Measurements from ENCODE around the gene MGRN1. TPM values are rescaled to one million over a fixed set of nuclear protein-coding genes. Genes with fewer than 3 reads are reported as not detected.

The MGRN1 gene
- polyA plus RNA-seq, 1 donor from 2014 or later = 35.9 TPM

- no peak overlapping the region for H3K4me2 ChIP-seq (ENCODE audit: low read length)
- H3K4me3 ChIP-seq (ENCODE audit: low read length) = no peak overlapping the region
- no peaks in the 10 kb centered on the region for H4K20me1 ChIP-seq (ENCODE audit: insufficient read depth)
- no peaks in the 10 kb centered on the region for H3F3A ChIP-seq (ENCODE audit: insufficient read depth, low read length, poor library complexity, severe bottlenecking)
- no peak overlapping the region for H3K27ac ChIP-seq (ENCODE audit: low read length)
- H3K9me2 ChIP-seq (ENCODE audit: insufficient read depth, low read length) = no peaks in the 10 kb centered on the region
- no peaks in the 10 kb centered on the region for H3K36me3 ChIP-seq (ENCODE audit: insufficient read depth, low read length)
- no peak overlapping the region for H3K9ac ChIP-seq (ENCODE audit: low read length)
- TF ChIP-seq MXI1 (conservative IDR thresholded peaks at IDR 0.05; ENCODE audit: poor library complexity, severe bottlenecking) (no peak), EP300 (conservative IDR thresholded peaks at IDR 0.05; ENCODE audit: poor library complexity, severe bottlenecking) (no peak), EZH2 (IDR thresholded peaks at IDR 0.05; ENCODE audit: borderline replicate concordance, insufficient read depth, low read length, poor library complexity, severe bottlenecking) (no peak)
- no peaks in the 10 kb centered on the region for H3K79me2 ChIP-seq (replicated peaks; ENCODE audit: insufficient read depth, low read length)
- H2AFZ ChIP-seq (ENCODE audit: low read depth, low read length) = no peak overlapping the region
- no peaks in the 10 kb centered on the region for H3K27me3 ChIP-seq (ENCODE audit: insufficient read depth, low read depth, low read length)
- no peaks in the 10 kb centered on the region for H3K9me3 ChIP-seq (ENCODE audit: low read length)
Measured at GRCh38 chr16:4668313-4668960, 43.8 kb downstream of the MGRN1 start.

- Histone ChIP-seq H3K4me3 (ENCODE audit: low read length) (no peak overlapping the region), H3K27ac (ENCODE audit: low read length) (no peak overlapping the region), H3F3A (ENCODE audit: insufficient read depth, low read length, poor library complexity, severe bottlenecking) (no peaks in the 10 kb centered on the region), H2AFZ (ENCODE audit: low read depth, low read length) (no peak overlapping the region), H4K20me1 (ENCODE audit: insufficient read depth) (no peaks in the 10 kb centered on the region), H3K79me2 (replicated peaks; ENCODE audit: insufficient read depth, low read length) (no peaks in the 10 kb centered on the region), H3K36me3 (ENCODE audit: insufficient read depth, low read length) (no peaks in the 10 kb centered on the region), H3K9me2 (ENCODE audit: insufficient read depth, low read length) (no peaks in the 10 kb centered on the region), H3K9me3 (ENCODE audit: low read length) (no peaks in the 10 kb centered on the region), H3K4me2 (ENCODE audit: low read length) (no peak overlapping the region), H3K9ac (ENCODE audit: low read length) (no peak overlapping the region), H3K27me3 (ENCODE audit: insufficient read depth, low read depth, low read length) (no peaks in the 10 kb centered on the region)
- TF ChIP-seq SMC3 (conservative IDR thresholded peaks at IDR 0.05; ENCODE audit: poor library complexity) = no peak
- no peak for TF ChIP-seq REST (IDR thresholded peaks at IDR 0.05; ENCODE audit: borderline replicate concordance)
- TF ChIP-seq CTCF (IDR thresholded peaks at IDR 0.05; ENCODE audit: poor library complexity, severe bottlenecking) = no peak
- no peak for TF ChIP-seq EZH2 (IDR thresholded peaks at IDR 0.05; ENCODE audit: borderline replicate concordance, insufficient read depth, low read length, poor library complexity, severe bottlenecking)
- TF ChIP-seq MXI1 (conservative IDR thresholded peaks at IDR 0.05; ENCODE audit: poor library complexity, severe bottlenecking) = no peak
- no peak for TF ChIP-seq POLR2AphosphoS5 (IDR thresholded peaks at IDR 0.05)
- no peak for TF ChIP-seq EP300 (conservative IDR thresholded peaks at IDR 0.05; ENCODE audit: poor library complexity, severe bottlenecking)
- no peak for TF ChIP-seq TAF1 (IDR thresholded peaks at IDR 0.05; ENCODE audit: low read depth)
- no peak for TF ChIP-seq RAD21 (conservative IDR thresholded peaks at IDR 0.05)
Measured at GRCh38 chr16:4673387-4674046, 48.9 kb downstream of the MGRN1 start.

All from neural cell (in vitro differentiated cells).